HepG2 (cell line): ENCODE measurements around the gene RNF40. TPM values are rescaled to one million over a fixed set of nuclear protein-coding genes. Genes with fewer than 3 reads are reported as not detected.

Experiments
- ATAC-seq: fragments of 200-7000 bp; cut with Tn5 transposase; 3 replicates; pipeline ENCODE4 v1.9.1; 2020; ENCODE audit warnings: mild to moderate bottlenecking, moderate library complexity
- BruUV-seq: library from RNA; stranded (reverse); fragments of 400-500 nt; replicated peaks from 2 replicates; lab custom pipeline; 2021; lab: Mats Ljungman, UMichigan
- CTCF ChIA-PET: fragments of 300-600 bp; formaldehyde crosslinking; extraction: SDS; loops from one replicate; lab custom pipeline; 2021; ENCODE audit warnings: low total read pairs, inconsistent platforms, low intra/inter-chr PET ratio; lab: Yijun Ruan, JAX
- POLR2A ChIA-PET: fragments of 350-600 bp; sonication (Branson Sonifier 250); formaldehyde crosslinking; loops from one replicate; lab custom pipeline; 2020; ENCODE audit warnings: antibody characterized with exemption, inconsistent platforms; lab: Yijun Ruan, JAX
- DNase-seq: peaks from one replicate; pipeline ENCODE4 v3.0.0-alpha.2; 2015; ENCODE audit warnings: low spot score
- FAIRE-seq: peaks from 3 replicates; lab custom pipeline; 2011; peaks lifted over from hg19 to GRCh38; lab: Jason Lieb, UNC
- H2AFZ ChIP-seq: one replicate; pipeline ENCODE4 v1.6.1; 2011; ENCODE audit warnings: low read length, inconsistent platforms
- H3K27ac ChIP-seq: fragments of 300-600 bp; 3 replicates; pipeline ENCODE4 v1.8.0; 2011; ENCODE audit warnings: mixed run types, mild to moderate bottlenecking, mixed read lengths, low read length, inconsistent platforms; ENCODE audit not compliant: insufficient read depth; ENCODE audit errors: extremely low read length
- H3K27me3 ChIP-seq, 2 experiments: fragments of 200-600 bp in 1 of 2; 2 replicates in 1 of 2; 3 replicates in 1 of 2; pipeline versions ENCODE4 v1.6.0 to v1.8.0; 2011; ENCODE audit warnings: low read length in 2 of 2, mild to moderate bottlenecking in 2 of 2, moderate library complexity in 2 of 2, inconsistent platforms in 1 of 2; ENCODE audit not compliant: insufficient read depth in 2 of 2, control insufficient read depth in 1 of 2
- H3K36me3 ChIP-seq, 2 experiments: fragments of 200-600 bp in 1 of 2; replicated peaks in 1 of 2; 2 replicates in 1 of 2; 3 replicates in 1 of 2; pipeline versions ENCODE4 v1.5.1 to v1.8.0; 2011; ENCODE audit warnings: low read length in 2 of 2, inconsistent platforms in 1 of 2; ENCODE audit not compliant: insufficient read depth in 2 of 2, control insufficient read depth in 1 of 2
- H3K4me1 ChIP-seq: 2 replicates; pipeline ENCODE4 v1.5.1; 2012; ENCODE audit warnings: low read length, inconsistent platforms; ENCODE audit not compliant: insufficient read depth
- H3K4me2 ChIP-seq: 2 replicates; pipeline ENCODE4 v1.6.0; 2011; ENCODE audit warnings: low read depth, low read length, inconsistent platforms
- H3K4me3 ChIP-seq, 3 experiments: fragments of 200-600 bp in 1 of 3; sonication (generic), shearing (Covaris generic) in 1 of 3; replicated peaks in 1 of 3; 2 replicates each; pipeline ENCODE4 v1.5.1; 2011 to 2016; ENCODE audit warnings: low read length in 3 of 3, inconsistent platforms in 2 of 3, low read depth in 2 of 3, mild to moderate bottlenecking in 2 of 3, control low read depth in 1 of 3, mixed read lengths in 1 of 3; ENCODE audit not compliant: insufficient read depth in 1 of 3
- H3K79me2 ChIP-seq: one replicate; pipeline ENCODE4 v1.6.1; 2011; ENCODE audit warnings: low read length, inconsistent platforms; ENCODE audit not compliant: insufficient read depth
- H3K9ac ChIP-seq: 2 replicates; pipeline ENCODE4 v1.6.0; 2011; ENCODE audit warnings: mild to moderate bottlenecking, low read depth, low read length, inconsistent platforms; ENCODE audit not compliant: insufficient read depth
- H3K9me3 ChIP-seq: 2 replicates; pipeline ENCODE4 v1.5.1; 2012; ENCODE audit warnings: mild to moderate bottlenecking, low read length
- H4K20me1 ChIP-seq: 2 replicates; pipeline ENCODE4 v1.6.0; 2011; ENCODE audit warnings: inconsistent platforms, mild to moderate bottlenecking, low read length, moderate library complexity; ENCODE audit not compliant: insufficient read depth
- HIVEP1 ChIP-seq: sonication (generic); formaldehyde crosslinking; IDR thresholded peaks from 2 replicates; pipeline ENCODE4 v1.4.0; 2020; ENCODE audit warnings: mild to moderate bottlenecking, missing genetic modification reagents
- HNRNPLL ChIP-seq: fragments of 200-400 bp; formaldehyde crosslinking; IDR thresholded peaks from 2 replicates; pipeline ENCODE4 v1.6.1; 2017; ENCODE audit warnings: mild to moderate bottlenecking, low read depth, low read length; ENCODE audit not compliant: poor library complexity, severe bottlenecking
- KAT7 ChIP-seq: IDR thresholded peaks from 2 replicates; pipeline ENCODE4 v1.6.1; 2018; ENCODE audit warnings: borderline replicate concordance, missing compliant biosample characterization
- NKX3-1 ChIP-seq: sonication (generic); formaldehyde crosslinking; IDR thresholded peaks from 2 replicates; pipeline ENCODE4 v1.5.0; 2020; ENCODE audit warnings: missing genetic modification reagents
- NONO ChIP-seq, 2 experiments: fragments of 450-650 bp in 1 of 2; sonication (generic) in 1 of 2; formaldehyde crosslinking in 1 of 2; IDR thresholded peaks in 1 of 2; conservative IDR thresholded peaks in 1 of 2; 2 replicates each; pipeline versions ENCODE4 v1.6.1 to v1.8.0; 2017 to 2022; ENCODE audit warnings: mild to moderate bottlenecking in 1 of 2, missing genetic modification reagents in 1 of 2, moderate library complexity in 1 of 2
- PAXIP1 ChIP-seq: sonication (generic); formaldehyde crosslinking; conservative IDR thresholded peaks from 2 replicates; pipeline ENCODE4 v1.4.0; 2020; ENCODE audit warnings: mild to moderate bottlenecking, missing genetic modification reagents, moderate library complexity
- RBM22 ChIP-seq: fragments of 200-400 bp; formaldehyde crosslinking; optimal IDR thresholded peaks from 2 replicates; pipeline ENCODE3; 2017; ENCODE audit warnings: mild to moderate bottlenecking, low read length, moderate library complexity
- RORA ChIP-seq: sonication (generic); formaldehyde crosslinking; IDR thresholded peaks from 2 replicates; pipeline ENCODE4 v1.5.0; 2020; ENCODE audit warnings: mild to moderate bottlenecking, missing genetic modification reagents, moderate library complexity
- SOX5 ChIP-seq: IDR thresholded peaks from 2 replicates; pipeline ENCODE4 v1.6.1; 2016; ENCODE audit warnings: borderline replicate concordance
- TOE1 ChIP-seq: sonication (generic); formaldehyde crosslinking; IDR thresholded peaks from 2 replicates; pipeline ENCODE4 v1.4.0; 2020; ENCODE audit warnings: mild to moderate bottlenecking, missing genetic modification reagents
- ZC3H13 ChIP-seq: sonication (generic); formaldehyde crosslinking; IDR thresholded peaks from 2 replicates; pipeline ENCODE4 v1.8.1; 2023; ENCODE audit warnings: mild to moderate bottlenecking, missing genetic modification reagents, moderate library complexity
- ZMAT3 ChIP-seq: sonication (generic); formaldehyde crosslinking; conservative IDR thresholded peaks from 2 replicates; pipeline ENCODE4 v1.7.0; 2021; ENCODE audit warnings: missing genetic modification reagents
- ZNF20 ChIP-seq: sonication (generic); formaldehyde crosslinking; IDR thresholded peaks from 2 replicates; pipeline ENCODE4 v1.4.0; 2020; ENCODE audit warnings: mild to moderate bottlenecking, moderate library complexity, missing genetic modification reagents
- ZNF264 ChIP-seq: sonication (generic); formaldehyde crosslinking; IDR thresholded peaks from 2 replicates; pipeline ENCODE4 v1.4.0; 2020; ENCODE audit warnings: missing genetic modification reagents
- ZNF572 ChIP-seq: sonication (generic); formaldehyde crosslinking; IDR thresholded peaks from 2 replicates; pipeline ENCODE4 v1.5.1; 2020; ENCODE audit warnings: mild to moderate bottlenecking, missing genetic modification reagents
- WGBS: methylation state at CpG from one replicate; pipeline ENCODE4 v1.1.6; 2017; ENCODE audit warnings: low lambda C conversion rate; 5-methylcytosine and 5-hydroxymethylcytosine counted together
- in situ Hi-C: cut with HindIII; loops from 2 replicates; pipeline ENCODE4 v1.10.0; 2017; ENCODE audit warnings: low pct_unique_long_range_greater_than_20kb; ENCODE audit not compliant: extremely low pct_ligation_motif_present
- intact Hi-C: fragments of 100-400 bp; cut with micrococcal nuclease; formaldehyde crosslinking; loops from one replicate; pipeline ENCODE4 v1.10.0; 2022; ENCODE audit not compliant: unreplicated experiment
- polyA plus RNA-seq, 8 experiments: library from polyadenylated mRNA; depleted of rRNA in 3 of 8; stranded (reverse) in 7 of 8; unstranded in 1 of 8; fragments of >200 nt; fragmentation: Illumina TruSeq in 4 of 8; extraction: Trizol in 4 of 8; gene quantifications; 2 replicates each; pipeline versions ENCODE4 v1.2.1 to v1.2.3, GENCODE V29; 2011 to 2016; ENCODE audit warnings: low read depth in 4 of 8, missing spikeins in 1 of 8, mixed read lengths in 1 of 8; ENCODE audit not compliant: insufficient read depth in 1 of 8
- total RNA-seq, 5 experiments: library from RNA; depleted of rRNA; stranded (reverse); fragments of >200 nt; fragmentation: Illumina TruSeq; extraction: Trizol; gene quantifications; 2 replicates each; pipeline ENCODE4 v1.2.3, GENCODE V29; 2016; ENCODE audit warnings: low read depth in 1 of 5
- TF ChIP-seq, protein P1 (sequence below): sonication (generic); formaldehyde crosslinking; IDR thresholded peaks from 2 replicates; pipeline ENCODE4 v1.8.1; 2023; ENCODE audit warnings: mild to moderate bottlenecking, missing genetic modification reagents
- TF ChIP-seq, protein P2 (sequence below): sonication (generic); formaldehyde crosslinking; conservative IDR thresholded peaks from 2 replicates; pipeline ENCODE4 v1.4.0; 2020; ENCODE audit warnings: missing genetic modification reagents
- TF ChIP-seq, protein P3 (sequence below): sonication (generic); formaldehyde crosslinking; IDR thresholded peaks from 2 replicates; pipeline ENCODE4 v1.5.0; 2020; ENCODE audit warnings: mild to moderate bottlenecking, missing genetic modification reagents

RNF40 gene
- total and polyA plus RNA-seq, 2 of the 13 experiments (the other 11 are each of a cell fraction or from before 2014, with no cell fraction given), result 84.0 to 85.6 TPM

DNA sequence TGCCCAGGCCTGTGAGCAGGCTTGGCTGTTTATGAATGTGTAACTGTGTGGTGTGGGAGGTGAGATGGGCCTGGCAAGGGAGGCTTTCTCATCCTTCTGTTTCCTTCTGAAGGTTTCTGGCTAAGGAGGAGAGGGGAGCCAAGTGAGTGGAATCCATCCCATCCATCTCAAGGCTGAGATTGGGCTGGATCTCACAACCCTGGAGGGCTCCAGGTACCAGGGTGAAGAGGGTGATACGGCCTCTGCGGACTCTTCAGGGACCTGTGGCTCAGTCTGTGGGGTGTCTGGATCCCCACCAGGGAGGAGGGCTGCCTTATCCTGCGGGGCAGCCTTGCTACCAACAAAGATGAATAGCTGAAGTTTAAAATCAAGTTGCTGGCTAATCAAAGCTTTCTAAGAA lies 17.9 kb downstream of the RNF40 start:
- no peak for DNase-seq
- no peak overlapping the region for H2AFZ ChIP-seq
- H3K4me1 ChIP-seq, result peaks cover 32% of the 10 kb centered on the region
- no TSS peak for BruUV-seq
- no peak overlapping the region for H3K9ac ChIP-seq
- no peaks in the 10 kb centered on the region for H3K9me3 ChIP-seq
- POLR2A ChIA-PET, result interaction anchor here (0.8 to 4.2 kb wide), 4 partner anchors 26 to 95 kb away, joined by 3 to 30 read pairs (median 4); partner anchors contain the start of gene PHKG2
- intact Hi-C loops, result no loop called here
- H4K20me1 ChIP-seq, result no peaks in the 10 kb centered on the region; the same call in 1 of the 2 replicates
- H3K27me3 ChIP-seq, result no peaks in the 10 kb centered on the region; a peak in 1 of 5 replicates
- CTCF ChIA-PET, result no interaction called here
- peak overlapping the region; percentile 11 for H3K27ac ChIP-seq
- no peak for FAIRE-seq
- no peak overlapping the region for H3K4me2 ChIP-seq
- H3K36me3 ChIP-seq, result peaks cover 19 to 25% of the 10 kb centered on the region in 2 experiments
- in situ Hi-C loops, result no loop called here
- no peak for ATAC-seq
- WGBS, result 86% methylated on average over 3 of the region's 3 CpGs
- no peak overlapping the region for H3K4me3 ChIP-seq
- peaks cover 13% of the 10 kb centered on the region for H3K79me2 ChIP-seq
- TF ChIP-seq HNRNPLL (no peak), RORA (no peak), ZNF264 (no peak), SOX5 (CRISPR knock-in tag) (no peak), TOE1 (no peak), PAXIP1 (CRISPR knock-in tag) (no peak), NKX3-1 (CRISPR knock-in tag) (no peak), ZNF20 (CRISPR knock-in tag) (no peak), ZMAT3 (no peak), ZC3H13 (CRISPR knock-in tag) (peak; percentile 86), KAT7 (0 out of 2 replicates have a peak, but pooled peaks have one; percentile 4), HIVEP1 (no peak), ZNF572 (CRISPR knock-in tag) (no peak), NONO (IDR thresholded peaks at IDR 0.05) (no peak), NONO (CRISPR knock-in tag; conservative IDR thresholded peaks at IDR 0.05) (peak; percentile 50; the same call in 1 of the 2 replicates), RBM22 (peak; percentile 52)
- TF ChIP-seq, protein P1, sequence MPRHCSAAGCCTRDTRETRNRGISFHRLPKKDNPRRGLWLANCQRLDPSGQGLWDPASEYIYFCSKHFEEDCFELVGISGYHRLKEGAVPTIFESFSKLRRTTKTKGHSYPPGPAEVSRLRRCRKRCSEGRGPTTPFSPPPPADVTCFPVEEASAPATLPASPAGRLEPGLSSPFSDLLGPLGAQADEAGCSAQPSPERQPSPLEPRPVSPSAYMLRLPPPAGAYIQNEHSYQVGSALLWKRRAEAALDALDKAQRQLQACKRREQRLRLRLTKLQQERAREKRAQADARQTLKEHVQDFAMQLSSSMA (CRISPR knock-in tag), result no peak
- TF ChIP-seq, protein P2, sequence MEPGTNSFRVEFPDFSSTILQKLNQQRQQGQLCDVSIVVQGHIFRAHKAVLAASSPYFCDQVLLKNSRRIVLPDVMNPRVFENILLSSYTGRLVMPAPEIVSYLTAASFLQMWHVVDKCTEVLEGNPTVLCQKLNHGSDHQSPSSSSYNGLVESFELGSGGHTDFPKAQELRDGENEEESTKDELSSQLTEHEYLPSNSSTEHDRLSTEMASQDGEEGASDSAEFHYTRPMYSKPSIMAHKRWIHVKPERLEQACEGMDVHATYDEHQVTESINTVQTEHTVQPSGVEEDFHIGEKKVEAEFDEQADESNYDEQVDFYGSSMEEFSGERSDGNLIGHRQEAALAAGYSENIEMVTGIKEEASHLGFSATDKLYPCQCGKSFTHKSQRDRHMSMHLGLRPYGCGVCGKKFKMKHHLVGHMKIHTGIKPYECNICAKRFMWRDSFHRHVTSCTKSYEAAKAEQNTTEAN (CRISPR knock-in tag), result no peak
- TF ChIP-seq, protein P3, sequence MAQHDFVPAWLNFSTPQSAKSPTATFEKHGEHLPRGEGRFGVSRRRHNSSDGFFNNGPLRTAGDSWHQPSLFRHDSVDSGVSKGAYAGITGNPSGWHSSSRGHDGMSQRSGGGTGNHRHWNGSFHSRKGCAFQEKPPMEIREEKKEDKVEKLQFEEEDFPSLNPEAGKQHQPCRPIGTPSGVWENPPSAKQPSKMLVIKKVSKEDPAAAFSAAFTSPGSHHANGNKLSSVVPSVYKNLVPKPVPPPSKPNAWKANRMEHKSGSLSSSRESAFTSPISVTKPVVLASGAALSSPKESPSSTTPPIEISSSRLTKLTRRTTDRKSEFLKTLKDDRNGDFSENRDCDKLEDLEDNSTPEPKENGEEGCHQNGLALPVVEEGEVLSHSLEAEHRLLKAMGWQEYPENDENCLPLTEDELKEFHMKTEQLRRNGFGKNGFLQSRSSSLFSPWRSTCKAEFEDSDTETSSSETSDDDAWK (CRISPR knock-in tag), result no peak
